MM.1S (cell line): Measurements from ENCODE around the gene PNMT.

ENCODE experiments used
- DNase-seq: peaks from one replicate; pipeline ENCODE4 v3.0.0-alpha.2; 2015
- H2AFZ ChIP-seq: fragments of 300-600 bp; sonication (generic); 2 replicates; pipeline ENCODE4 v1.6.0; 2016; ENCODE audit warnings: antibody characterized with exemption, low read length
- H3F3A ChIP-seq: fragments of 300-600 bp; sonication (generic); 2 replicates; pipeline ENCODE4 v1.6.1; 2016; ENCODE audit warnings: mild to moderate bottlenecking, antibody characterized with exemption, low read length, moderate library complexity, mixed read lengths; ENCODE audit not compliant: insufficient read depth
- H3K27ac ChIP-seq: fragments of 300-600 bp; sonication (generic); 2 replicates; pipeline ENCODE4 v1.5.1; 2016; ENCODE audit warnings: mild to moderate bottlenecking, low read length
- H3K27me3 ChIP-seq: fragments of 300-600 bp; sonication (generic); replicated peaks from 2 replicates; pipeline ENCODE4 v1.6.0; 2016; ENCODE audit warnings: low read length; ENCODE audit not compliant: insufficient read depth
- H3K36me3 ChIP-seq: fragments of 300-600 bp; sonication (generic); replicated peaks from 2 replicates; pipeline ENCODE4 v1.6.1; 2016; ENCODE audit warnings: mild to moderate bottlenecking, low read length, mixed read lengths; ENCODE audit not compliant: insufficient read depth
- H3K4me1 ChIP-seq: fragments of 300-600 bp; sonication (generic); 2 replicates; pipeline ENCODE4 v1.6.1; 2016; ENCODE audit warnings: low read length, mixed read lengths
- H3K4me2 ChIP-seq: fragments of 300-600 bp; sonication (generic); 2 replicates; pipeline ENCODE4 v1.6.0; 2016; ENCODE audit warnings: low read depth, low read length
- H3K4me3 ChIP-seq: fragments of 300-600 bp; sonication (generic); 2 replicates; pipeline ENCODE4 v1.5.1; 2016; ENCODE audit warnings: low read length, mixed read lengths
- H3K79me2 ChIP-seq: fragments of 300-600 bp; sonication (generic); 2 replicates; pipeline ENCODE4 v1.6.1; 2016; ENCODE audit warnings: mixed run types, low read length, mixed read lengths
- H3K9ac ChIP-seq: fragments of 300-600 bp; sonication (generic); 2 replicates; pipeline ENCODE4 v1.6.1; 2016; ENCODE audit warnings: low read length, mixed read lengths
- H3K9me2 ChIP-seq: fragments of 300-600 bp; sonication (generic); replicated peaks from 2 replicates; pipeline ENCODE4 v1.6.1; 2016; ENCODE audit warnings: mild to moderate bottlenecking, low read length, mixed read lengths; ENCODE audit not compliant: insufficient read depth
- H3K9me3 ChIP-seq: fragments of 300-600 bp; sonication (generic); replicated peaks from 2 replicates; pipeline ENCODE4 v1.6.1; 2016; ENCODE audit warnings: mild to moderate bottlenecking, low read length, mixed read lengths; ENCODE audit not compliant: insufficient read depth
- H4K20me1 ChIP-seq: fragments of 300-600 bp; sonication (generic); 2 replicates; pipeline ENCODE4 v1.6.1; 2016; ENCODE audit warnings: mild to moderate bottlenecking, low read length, moderate library complexity, mixed read lengths; ENCODE audit not compliant: insufficient read depth
- CTCF ChIP-seq: fragments of 300-600 bp; sonication (generic); IDR thresholded peaks from 2 replicates; pipeline ENCODE4 v1.5.1; 2016; ENCODE audit warnings: antibody characterized with exemption, low read length, mixed read lengths
- EZH2 ChIP-seq: fragments of 300-600 bp; sonication (generic); optimal IDR thresholded peaks from 2 replicates; pipeline ENCODE3; 2017; ENCODE audit warnings: low read depth, mild to moderate bottlenecking, antibody characterized with exemption, low read length, mixed read lengths
- EZH2phosphoT487 ChIP-seq: fragments of 300-600 bp; sonication (generic); IDR thresholded peaks from 2 replicates; pipeline ENCODE4 v1.6.1; 2018; ENCODE audit warnings: antibody characterized with exemption, low read length

The PNMT gene

GRCh38 chr17:39714234-39714633 is 46.0 kb downstream of the PNMT start:
- no peaks in the 10 kb centered on the region for H3K4me1 ChIP-seq
- H3K4me3 ChIP-seq = no peak overlapping the region
- H3F3A ChIP-seq = no peaks in the 10 kb centered on the region
- no peak overlapping the region for H2AFZ ChIP-seq
- no peak overlapping the region for H3K9ac ChIP-seq
- no peaks in the 10 kb centered on the region for H3K79me2 ChIP-seq
- H3K4me2 ChIP-seq = no peak overlapping the region
- TF ChIP-seq CTCF (no peak), EZH2phosphoT487 (no peak)
- no peak overlapping the region for H3K27ac ChIP-seq
- DNase-seq = no peak
- no peaks in the 10 kb centered on the region for H3K36me3 ChIP-seq
- no peaks in the 10 kb centered on the region for H3K9me2 ChIP-seq
- no peaks in the 10 kb centered on the region for H4K20me1 ChIP-seq
- H3K27me3 ChIP-seq = no peaks in the 10 kb centered on the region
- no peaks in the 10 kb centered on the region for H3K9me3 ChIP-seq

GRCh38 chr17:39715375-39716072 is 47.3 kb downstream of the PNMT start:
- Histone ChIP-seq H3K4me2 (no peak overlapping the region), H3K4me1 (no peaks in the 10 kb centered on the region), H3K79me2 (no peaks in the 10 kb centered on the region), H3K27me3 (no peaks in the 10 kb centered on the region), H3K36me3 (no peaks in the 10 kb centered on the region), H3K27ac (no peak overlapping the region), H3K4me3 (no peak overlapping the region), H3K9ac (no peak overlapping the region), H2AFZ (no peak overlapping the region), H3K9me3 (no peaks in the 10 kb centered on the region), H3F3A (no peaks in the 10 kb centered on the region), H4K20me1 (no peaks in the 10 kb centered on the region), H3K9me2 (no peaks in the 10 kb centered on the region)
- TF ChIP-seq EZH2 (no peak), EZH2phosphoT487 (no peak)
- DNase-seq = no peak

GRCh38 chr17:39716073-39716818 is 48.0 kb downstream of the PNMT start:
- H3F3A ChIP-seq = no peaks in the 10 kb centered on the region
- H3K27ac ChIP-seq = no peak overlapping the region
- no peak overlapping the region for H2AFZ ChIP-seq
- DNase-seq = no peak
- H3K4me1 ChIP-seq = no peaks in the 10 kb centered on the region
- TF ChIP-seq EZH2phosphoT487 (no peak), CTCF (no peak), EZH2 (no peak)
- no peak overlapping the region for H3K9ac ChIP-seq
- no peaks in the 10 kb centered on the region for H3K36me3 ChIP-seq
- H3K4me3 ChIP-seq = no peak overlapping the region
- H3K27me3 ChIP-seq = no peaks in the 10 kb centered on the region
- no peaks in the 10 kb centered on the region for H3K9me2 ChIP-seq
- no peak overlapping the region for H3K4me2 ChIP-seq
- H4K20me1 ChIP-seq = no peaks in the 10 kb centered on the region
- no peaks in the 10 kb centered on the region for H3K79me2 ChIP-seq
- no peaks in the 10 kb centered on the region for H3K9me3 ChIP-seq
